ENCODE measurements around the gene INTS2.

DNA sequence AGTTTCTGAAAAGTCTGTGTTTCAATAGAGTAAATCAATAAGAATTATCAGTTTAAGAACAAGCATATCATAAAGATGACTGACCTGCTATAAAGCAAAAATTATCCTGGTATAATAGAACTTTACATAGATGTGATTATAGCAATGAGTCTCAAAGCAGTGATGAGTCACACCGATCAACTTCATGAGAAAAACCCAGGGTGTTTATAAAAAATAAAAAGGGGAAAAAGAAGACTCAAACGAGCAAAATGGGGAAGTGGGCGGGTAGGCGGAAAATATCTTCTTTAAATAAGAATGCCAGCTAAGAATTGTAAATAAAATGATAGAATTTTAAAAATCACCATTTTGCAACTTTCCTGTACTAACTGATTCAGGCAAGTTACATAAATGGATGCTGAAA, 111.2 kb downstream of the INTS2 start:
- TF ChIP-seq, protein P1, sequence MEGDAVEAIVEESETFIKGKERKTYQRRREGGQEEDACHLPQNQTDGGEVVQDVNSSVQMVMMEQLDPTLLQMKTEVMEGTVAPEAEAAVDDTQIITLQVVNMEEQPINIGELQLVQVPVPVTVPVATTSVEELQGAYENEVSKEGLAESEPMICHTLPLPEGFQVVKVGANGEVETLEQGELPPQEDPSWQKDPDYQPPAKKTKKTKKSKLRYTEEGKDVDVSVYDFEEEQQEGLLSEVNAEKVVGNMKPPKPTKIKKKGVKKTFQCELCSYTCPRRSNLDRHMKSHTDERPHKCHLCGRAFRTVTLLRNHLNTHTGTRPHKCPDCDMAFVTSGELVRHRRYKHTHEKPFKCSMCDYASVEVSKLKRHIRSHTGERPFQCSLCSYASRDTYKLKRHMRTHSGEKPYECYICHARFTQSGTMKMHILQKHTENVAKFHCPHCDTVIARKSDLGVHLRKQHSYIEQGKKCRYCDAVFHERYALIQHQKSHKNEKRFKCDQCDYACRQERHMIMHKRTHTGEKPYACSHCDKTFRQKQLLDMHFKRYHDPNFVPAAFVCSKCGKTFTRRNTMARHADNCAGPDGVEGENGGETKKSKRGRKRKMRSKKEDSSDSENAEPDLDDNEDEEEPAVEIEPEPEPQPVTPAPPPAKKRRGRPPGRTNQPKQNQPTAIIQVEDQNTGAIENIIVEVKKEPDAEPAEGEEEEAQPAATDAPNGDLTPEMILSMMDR (IDR thresholded peaks at IDR 0.05) = no peak
- TF ChIP-seq, protein P2, sequence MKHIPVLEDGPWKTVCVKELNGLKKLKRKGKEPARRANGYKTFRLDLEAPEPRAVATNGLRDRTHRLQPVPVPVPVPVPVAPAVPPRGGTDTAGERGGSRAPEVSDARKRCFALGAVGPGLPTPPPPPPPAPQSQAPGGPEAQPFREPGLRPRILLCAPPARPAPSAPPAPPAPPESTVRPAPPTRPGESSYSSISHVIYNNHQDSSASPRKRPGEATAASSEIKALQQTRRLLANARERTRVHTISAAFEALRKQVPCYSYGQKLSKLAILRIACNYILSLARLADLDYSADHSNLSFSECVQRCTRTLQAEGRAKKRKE (CRISPR knock-in tag; IDR thresholded peaks at IDR 0.05; ENCODE audit: low read depth) = no peak
- no peak for TF ChIP-seq HEYL (CRISPR knock-in tag; IDR thresholded peaks at IDR 0.05)
